OCI-LY1 (cell line): ENCODE measurements around the gene DPF3.

Experiments used
- H2AFZ ChIP-seq: fragments of 200-600 bp; sonication (generic), shearing (Covaris generic); 2 replicates; pipeline ENCODE4 v1.6.0; 2014; ENCODE audit warnings: antibody characterized with exemption, mild to moderate bottlenecking, low read length
- H3F3A ChIP-seq: fragments of 200-600 bp; sonication (generic), shearing (Covaris generic); 2 replicates; pipeline ENCODE4 v1.6.0; 2014; ENCODE audit warnings: mild to moderate bottlenecking, antibody characterized with exemption, low read length, moderate library complexity; ENCODE audit not compliant: insufficient read depth
- H3K27ac ChIP-seq: fragments of 200-600 bp; sonication (generic); 2 replicates; pipeline ENCODE4 v1.5.1; 2014; ENCODE audit warnings: low read length, mixed run types, mild to moderate bottlenecking, low read depth; ENCODE audit not compliant: poor library complexity, severe bottlenecking
- H3K27me3 ChIP-seq: fragments of 200-600 bp; sonication (generic); 2 replicates; pipeline ENCODE4 v1.6.0; 2014; ENCODE audit warnings: antibody characterized with exemption, mild to moderate bottlenecking, low read length, moderate library complexity; ENCODE audit not compliant: insufficient read depth
- H3K36me3 ChIP-seq: fragments of 200-600 bp; sonication (generic); 2 replicates; pipeline ENCODE4 v1.6.1; 2014; ENCODE audit warnings: mild to moderate bottlenecking, antibody characterized with exemption, low read length, moderate library complexity, mixed read lengths; ENCODE audit not compliant: insufficient read depth
- H3K4me1 ChIP-seq: fragments of 200-600 bp; sonication (generic); 2 replicates; pipeline ENCODE4 v1.5.1; 2014; ENCODE audit warnings: mild to moderate bottlenecking, low read length, moderate library complexity; ENCODE audit not compliant: insufficient read depth, severe bottlenecking
- H3K4me2 ChIP-seq: fragments of 200-600 bp; sonication (generic), shearing (Covaris generic); 2 replicates; pipeline ENCODE4 v1.6.1; 2014; ENCODE audit warnings: low read length
- H3K4me3 ChIP-seq: fragments of 200-600 bp; sonication (generic); 2 replicates; pipeline ENCODE4 v1.5.1; 2014; ENCODE audit warnings: low read length, low read depth, mild to moderate bottlenecking, mixed read lengths; ENCODE audit not compliant: poor library complexity, severe bottlenecking
- H3K79me2 ChIP-seq: fragments of 200-600 bp; shearing (Covaris generic); 2 replicates; pipeline ENCODE4 v1.6.1; 2016; ENCODE audit warnings: mixed run types, low read length, mixed read lengths; ENCODE audit not compliant: insufficient read depth
- H3K9ac ChIP-seq: fragments of 200-600 bp; sonication (generic), shearing (Covaris generic); 2 replicates; pipeline ENCODE4 v1.6.1; 2014; ENCODE audit warnings: mild to moderate bottlenecking, low read length, mixed read lengths
- H3K9me2 ChIP-seq: fragments of 200-600 bp; sonication (generic), shearing (Covaris generic); 2 replicates; pipeline ENCODE4 v1.6.1; 2014; ENCODE audit warnings: low read depth, mild to moderate bottlenecking, low read length, mixed read lengths
- H3K9me3 ChIP-seq: fragments of 200-600 bp; shearing (Covaris generic); 2 replicates; pipeline ENCODE4 v1.6.1; 2014; ENCODE audit warnings: low read length, mixed read lengths
- H4K20me1 ChIP-seq: fragments of 200-600 bp; sonication (generic), shearing (Covaris generic); 2 replicates; pipeline ENCODE4 v1.6.0; 2016; ENCODE audit warnings: mild to moderate bottlenecking, low read length; ENCODE audit not compliant: insufficient read depth
- CTCF ChIP-seq: fragments of 200-600 bp; sonication (generic), shearing (Covaris generic); IDR thresholded peaks from 2 replicates; pipeline ENCODE4 v1.5.1; 2017; ENCODE audit warnings: mild to moderate bottlenecking, antibody characterized with exemption, low read length, moderate library complexity, mixed read lengths
- EZH2 ChIP-seq: fragments of 200-600 bp; sonication (generic), shearing (Covaris generic); IDR thresholded peaks from 2 replicates; pipeline ENCODE4 v1.8.0; 2017; ENCODE audit warnings: borderline replicate concordance, mixed run types, mild to moderate bottlenecking, antibody characterized with exemption, low read length, moderate library complexity, mixed read lengths

Gene DPF3

GRCh38 chr14:72796935-72797334, 97.0 kb downstream of the DPF3 start:
- Histone ChIP-seq H3K4me1 (no peaks in the 10 kb centered on the region), H3K9ac (no peak overlapping the region), H3K27me3 (no peaks in the 10 kb centered on the region), H3K36me3 (no peaks in the 10 kb centered on the region), H3K27ac (no peak overlapping the region), H3K9me3 (no peaks in the 10 kb centered on the region), H4K20me1 (no peaks in the 10 kb centered on the region), H3K9me2 (no peaks in the 10 kb centered on the region), H2AFZ (no peak overlapping the region), H3K79me2 (no peaks in the 10 kb centered on the region), H3K4me3 (no peak overlapping the region), H3K4me2 (no peak overlapping the region), H3F3A (no peaks in the 10 kb centered on the region)
- no peak for TF ChIP-seq EZH2
- no peak for TF ChIP-seq CTCF

- Histone ChIP-seq H3K9me2 (no peaks in the 10 kb centered on the region), H3K9me3 (no peaks in the 10 kb centered on the region), H3K4me1 (no peaks in the 10 kb centered on the region), H3K4me3 (no peak overlapping the region), H3K36me3 (no peaks in the 10 kb centered on the region), H4K20me1 (no peaks in the 10 kb centered on the region), H3K4me2 (no peak overlapping the region), H3K79me2 (no peaks in the 10 kb centered on the region), H2AFZ (no peak overlapping the region), H3K27ac (no peak overlapping the region), H3F3A (no peaks in the 10 kb centered on the region), H3K9ac (no peak overlapping the region), H3K27me3 (peaks cover 5% of the 10 kb centered on the region; the same call in 1 of the 2 replicates)
- no peak for TF ChIP-seq EZH2
Observed at GRCh38 chr14:72793156-72793939, 100.6 kb downstream of the DPF3 start.

GRCh38 chr14:72792051-72792788, 101.7 kb downstream of the DPF3 start:
- H4K20me1 ChIP-seq, result no peaks in the 10 kb centered on the region
- no peaks in the 10 kb centered on the region for H3K9me2 ChIP-seq

More at GRCh38 chr14:72792051-72792788, 101.7 kb downstream of the DPF3 start:
- Histone ChIP-seq H3K79me2 (no peaks in the 10 kb centered on the region), H3K36me3 (no peaks in the 10 kb centered on the region), H3K4me3 (no peak overlapping the region), H3K9me3 (no peaks in the 10 kb centered on the region), H3K27me3 (peaks cover 5% of the 10 kb centered on the region; the same call in 1 of the 2 replicates), H2AFZ (no peak overlapping the region), H3K9ac (no peak overlapping the region), H3K4me1 (no peaks in the 10 kb centered on the region), H3K27ac (no peak overlapping the region), H3K4me2 (no peak overlapping the region), H3F3A (no peaks in the 10 kb centered on the region)
- TF ChIP-seq EZH2 (no peak), CTCF (no peak)
